HepG2 (cell line): ENCODE measurements around the gene ACADVL. TPM values are rescaled to one million over a fixed set of nuclear protein-coding genes. Genes with fewer than 3 reads are reported as not detected.
A peak's percentile ranks its signal among the peaks of the same experiment; 100 is the strongest.

Source experiments
- ARNTL ChIP-seq: sonication (generic); formaldehyde crosslinking; IDR thresholded peaks from 2 replicates; pipeline ENCODE4 v1.4.0; 2020; ENCODE audit warnings: mild to moderate bottlenecking, missing genetic modification reagents
- ATF3 ChIP-seq: sonication (generic); formaldehyde crosslinking; IDR thresholded peaks from 2 replicates; pipeline ENCODE4 v1.4.0; 2020; ENCODE audit warnings: missing genetic modification reagents
- CERS6 ChIP-seq: sonication (generic); formaldehyde crosslinking; IDR thresholded peaks from 2 replicates; pipeline ENCODE4 v1.5.0; 2020; ENCODE audit warnings: missing genetic modification reagents
- CREM ChIP-seq, 2 experiments: sonication (generic) in 1 of 2; formaldehyde crosslinking in 1 of 2; IDR thresholded peaks; 2 replicates each; pipeline versions ENCODE4 v1.4.0 to v1.6.1; 2016 to 2020; ENCODE audit warnings: antibody characterized with exemption in 1 of 2, mild to moderate bottlenecking in 1 of 2, missing genetic modification reagents in 1 of 2
- MLXIP ChIP-seq: sonication (generic); formaldehyde crosslinking; IDR thresholded peaks from 2 replicates; pipeline ENCODE4 v1.9.0; 2021; ENCODE audit warnings: missing genetic modification reagents, borderline replicate concordance
- PHF5A ChIP-seq: IDR thresholded peaks from one replicate; pipeline ENCODE4 v1.6.1; 2018; ENCODE audit warnings: low read depth, missing genetic modification reagents; ENCODE audit not compliant: unreplicated experiment
- RAD51 ChIP-seq: fragments of 450-650 bp; IDR thresholded peaks from 2 replicates; pipeline ENCODE4 v1.6.1; 2016; ENCODE audit warnings: borderline replicate concordance
- TBL1XR1 ChIP-seq: fragments of 150-350 bp; IDR thresholded peaks from 2 replicates; pipeline ENCODE4 v1.6.1; 2014; ENCODE audit warnings: borderline replicate concordance, low read length; ENCODE audit not compliant: partially characterized antibody
- TFDP1 ChIP-seq: IDR thresholded peaks from 2 replicates; pipeline ENCODE4 v1.6.1; 2016; ENCODE audit warnings: missing compliant biosample characterization, missing genetic modification reagents, borderline replicate concordance
- ZKSCAN8 ChIP-seq: IDR thresholded peaks from 2 replicates; pipeline ENCODE4 v1.6.1; 2016; ENCODE audit warnings: borderline replicate concordance, missing genetic modification reagents, missing compliant biosample characterization
- ZNF20 ChIP-seq: sonication (generic); formaldehyde crosslinking; IDR thresholded peaks from 2 replicates; pipeline ENCODE4 v1.4.0; 2020; ENCODE audit warnings: mild to moderate bottlenecking, moderate library complexity, missing genetic modification reagents
- ZNF382 ChIP-seq: sonication (generic); formaldehyde crosslinking; IDR thresholded peaks from 2 replicates; pipeline ENCODE4 v1.5.0; 2020; ENCODE audit warnings: missing genetic modification reagents, mild to moderate bottlenecking, borderline replicate concordance
- ZNF572 ChIP-seq: sonication (generic); formaldehyde crosslinking; IDR thresholded peaks from 2 replicates; pipeline ENCODE4 v1.5.1; 2020; ENCODE audit warnings: mild to moderate bottlenecking, missing genetic modification reagents
- ZNF770 ChIP-seq: sonication (generic); formaldehyde crosslinking; IDR thresholded peaks from 2 replicates; pipeline ENCODE4 v1.5.0; 2020; ENCODE audit warnings: mild to moderate bottlenecking, missing genetic modification reagents
- ZNF781 ChIP-seq: sonication (generic); formaldehyde crosslinking; IDR thresholded peaks from 2 replicates; pipeline ENCODE4 v1.5.1; 2020; ENCODE audit warnings: borderline replicate concordance, mild to moderate bottlenecking, missing genetic modification reagents; ENCODE audit errors: not compliant biosample characterization
- polyA plus RNA-seq, 8 experiments: library from polyadenylated mRNA; depleted of rRNA in 3 of 8; stranded (reverse) in 7 of 8; unstranded in 1 of 8; fragments of >200 nt; fragmentation: Illumina TruSeq in 4 of 8; extraction: Trizol in 4 of 8; gene quantifications; 2 replicates each; pipeline versions ENCODE4 v1.2.1 to v1.2.3, GENCODE V29; 2011 to 2016; ENCODE audit warnings: low read depth in 4 of 8, missing spikeins in 1 of 8, mixed read lengths in 1 of 8; ENCODE audit not compliant: insufficient read depth in 1 of 8
- total RNA-seq, 5 experiments: library from RNA; depleted of rRNA; stranded (reverse); fragments of >200 nt; fragmentation: Illumina TruSeq; extraction: Trizol; gene quantifications; 2 replicates each; pipeline ENCODE4 v1.2.3, GENCODE V29; 2016; ENCODE audit warnings: low read depth in 1 of 5
- TF ChIP-seq, protein P1 (sequence below), 2 experiments: fragments of 450-650 bp in 1 of 2; sonication (generic) in 1 of 2; formaldehyde crosslinking; IDR thresholded peaks; 2 replicates each; pipeline versions ENCODE4 v1.5.0 to v1.8.0; 2020 to 2022; ENCODE audit warnings: mild to moderate bottlenecking in 1 of 2, missing genetic modification reagents in 1 of 2
- TF ChIP-seq, protein P2 (sequence below): sonication (generic); formaldehyde crosslinking; conservative IDR thresholded peaks from 2 replicates; pipeline ENCODE4 v1.8.1; 2023; ENCODE audit warnings: missing genetic modification reagents

Gene ACADVL
- total and polyA plus RNA-seq, 2 of the 13 experiments (the other 11 are each of a cell fraction or from before 2014, with no cell fraction given), result 219 to 412 TPM

GRCh38 chr17:7252176-7253043 is 32.7 kb downstream of the ACADVL start, which contains the start of gene ELP5 (continued):
- TF ChIP-seq CERS6 (CRISPR knock-in tag), result no peak
- TF ChIP-seq ZNF781 (CRISPR knock-in tag), result no peak
- no peak for TF ChIP-seq MLXIP (CRISPR knock-in tag)
- TF ChIP-seq CREM (IDR thresholded peaks at IDR 0.05), result peak; percentile 96
- peak; percentile 83 for TF ChIP-seq CREM (CRISPR knock-in tag; IDR thresholded peaks at IDR 0.05)
- TF ChIP-seq ZKSCAN8 (CRISPR knock-in tag), result peak; percentile 37
- TF ChIP-seq ATF3 (CRISPR knock-in tag), result peak; percentile 2; the same call in 1 of the 2 replicates
- no peak for TF ChIP-seq PHF5A (CRISPR knock-in tag)
- TF ChIP-seq, protein P1, sequence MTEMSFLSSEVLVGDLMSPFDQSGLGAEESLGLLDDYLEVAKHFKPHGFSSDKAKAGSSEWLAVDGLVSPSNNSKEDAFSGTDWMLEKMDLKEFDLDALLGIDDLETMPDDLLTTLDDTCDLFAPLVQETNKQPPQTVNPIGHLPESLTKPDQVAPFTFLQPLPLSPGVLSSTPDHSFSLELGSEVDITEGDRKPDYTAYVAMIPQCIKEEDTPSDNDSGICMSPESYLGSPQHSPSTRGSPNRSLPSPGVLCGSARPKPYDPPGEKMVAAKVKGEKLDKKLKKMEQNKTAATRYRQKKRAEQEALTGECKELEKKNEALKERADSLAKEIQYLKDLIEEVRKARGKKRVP (CRISPR knock-in tag; IDR thresholded peaks at IDR 0.05), result peak in 1 of 2 experiments; percentile 43; a peak in 1 of 4 replicates
- 0 out of 2 replicates have a peak, but pooled peaks have one; percentile 11 for TF ChIP-seq ARNTL
- TF ChIP-seq, protein P2, sequence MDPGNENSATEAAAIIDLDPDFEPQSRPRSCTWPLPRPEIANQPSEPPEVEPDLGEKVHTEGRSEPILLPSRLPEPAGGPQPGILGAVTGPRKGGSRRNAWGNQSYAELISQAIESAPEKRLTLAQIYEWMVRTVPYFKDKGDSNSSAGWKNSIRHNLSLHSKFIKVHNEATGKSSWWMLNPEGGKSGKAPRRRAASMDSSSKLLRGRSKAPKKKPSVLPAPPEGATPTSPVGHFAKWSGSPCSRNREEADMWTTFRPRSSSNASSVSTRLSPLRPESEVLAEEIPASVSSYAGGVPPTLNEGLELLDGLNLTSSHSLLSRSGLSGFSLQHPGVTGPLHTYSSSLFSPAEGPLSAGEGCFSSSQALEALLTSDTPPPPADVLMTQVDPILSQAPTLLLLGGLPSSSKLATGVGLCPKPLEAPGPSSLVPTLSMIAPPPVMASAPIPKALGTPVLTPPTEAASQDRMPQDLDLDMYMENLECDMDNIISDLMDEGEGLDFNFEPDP (CRISPR knock-in tag), result no peak
- TF ChIP-seq RAD51, result no peak
- no peak for TF ChIP-seq ZNF20 (CRISPR knock-in tag)
- no peak for TF ChIP-seq ZNF382 (CRISPR knock-in tag)
- TF ChIP-seq ZNF572 (CRISPR knock-in tag), result 0 out of 2 replicates have a peak, but pooled peaks have one; percentile 81
- peak; percentile 28 for TF ChIP-seq TBL1XR1
- TF ChIP-seq TFDP1 (CRISPR knock-in tag), result no peak; the same call in 1 of the 2 replicates
- no peak for TF ChIP-seq ZNF770
